GM12878 (cell line): ENCODE measurements around the gene B3GALT6. TPM values are rescaled to one million over a fixed set of nuclear protein-coding genes. Genes with fewer than 3 reads are reported as not detected.

Experiments
- CEBPB ChIP-seq, 2 experiments: fragments of 150-350 bp in 1 of 2; IDR thresholded peaks; 2 replicates each; pipeline ENCODE4 v1.6.1; 2012 to 2014; ENCODE audit warnings: low read depth in 2 of 2, low read length in 2 of 2, borderline replicate concordance in 1 of 2, inconsistent platforms in 1 of 2
- CHD2 ChIP-seq: IDR thresholded peaks from 2 replicates; pipeline ENCODE4 v1.6.1; 2011; ENCODE audit warnings: low read depth, low read length, improper control_type of control experiment, borderline replicate concordance
- JUND ChIP-seq: IDR thresholded peaks from 2 replicates; pipeline ENCODE4 v1.6.1; 2012; ENCODE audit warnings: low read depth, mild to moderate bottlenecking, low read length, improper control_type of control experiment, moderate library complexity
- NBN ChIP-seq: fragments of 450-650 bp; IDR thresholded peaks from 2 replicates; pipeline ENCODE4 v1.6.1; 2016
- polyA plus RNA-seq, 11 experiments: library from polyadenylated mRNA; depleted of rRNA in 4 of 11; unstranded in 6 of 11; stranded (reverse) in 5 of 11; fragments of >200 nt; fragmentation: Nextera tagmentation in 4 of 11; fragmentation: Illumina TruSeq in 1 of 11; extraction: Ambion mirVana in 4 of 11; extraction: Trizol in 1 of 11; gene quantifications; 1 replicate in 1 of 11; 2 replicates in 10 of 11; pipeline versions ENCODE4 v1.2.1 to v1.2.3, GENCODE V29; 2011 to 2016; ENCODE audit warnings: inconsistent platforms in 2 of 11, missing spikeins in 2 of 11, low read depth in 1 of 11
- total RNA-seq, 4 experiments: library from RNA; depleted of rRNA in 3 of 4; stranded (reverse); fragments of >200 nt in 3 of 4; fragmentation: Illumina TruSeq in 1 of 4; extraction: Trizol in 1 of 4; gene quantifications; 2 replicates each; pipeline versions ENCODE4 v1.2.1 to v1.2.3, GENCODE V29; 2013 to 2021
- TF ChIP-seq, protein P1 (sequence below): fragments of 450-650 bp; IDR thresholded peaks from 2 replicates; pipeline ENCODE4 v1.6.1; 2017; ENCODE audit warnings: mild to moderate bottlenecking, moderate library complexity
- TF ChIP-seq, protein P2 (sequence below): fragments of 450-650 bp; IDR thresholded peaks from 2 replicates; pipeline ENCODE4 v1.6.1; 2018; ENCODE audit warnings: borderline replicate concordance, mild to moderate bottlenecking; ENCODE audit not compliant: partially characterized antibody

B3GALT6 gene
- total and polyA plus RNA-seq, 10 of the 15 experiments (the other 5 are each of a cell fraction or from before 2014, with no cell fraction given), result 0.53 to 20.8 (median 4.5) TPM

DNA sequence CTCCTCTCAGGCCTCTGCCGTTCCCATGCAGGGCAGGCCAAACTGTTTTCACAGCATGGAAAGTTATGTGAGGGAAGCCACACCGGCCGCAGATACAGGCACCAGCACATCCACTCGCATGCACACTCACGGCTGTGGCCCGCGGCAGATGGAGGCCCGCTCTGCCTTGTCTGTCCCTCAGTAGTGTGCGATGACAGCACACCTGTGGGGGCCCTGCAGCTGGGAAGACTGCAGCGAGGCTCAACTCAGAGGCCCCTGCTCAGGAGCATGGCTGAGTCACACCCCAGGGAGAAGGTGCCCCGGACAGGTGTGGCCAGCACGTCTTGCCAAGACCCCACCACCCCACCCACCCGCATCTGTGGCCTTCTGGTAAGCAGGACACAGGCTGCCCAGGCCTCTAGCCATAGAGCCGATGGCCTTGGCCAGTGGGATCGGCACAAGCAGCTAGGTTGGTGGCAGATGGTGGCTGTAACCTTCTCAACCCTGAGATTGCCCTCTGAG is 42.9 kb downstream of the B3GALT6 start (continued):
- TF ChIP-seq, protein P1, sequence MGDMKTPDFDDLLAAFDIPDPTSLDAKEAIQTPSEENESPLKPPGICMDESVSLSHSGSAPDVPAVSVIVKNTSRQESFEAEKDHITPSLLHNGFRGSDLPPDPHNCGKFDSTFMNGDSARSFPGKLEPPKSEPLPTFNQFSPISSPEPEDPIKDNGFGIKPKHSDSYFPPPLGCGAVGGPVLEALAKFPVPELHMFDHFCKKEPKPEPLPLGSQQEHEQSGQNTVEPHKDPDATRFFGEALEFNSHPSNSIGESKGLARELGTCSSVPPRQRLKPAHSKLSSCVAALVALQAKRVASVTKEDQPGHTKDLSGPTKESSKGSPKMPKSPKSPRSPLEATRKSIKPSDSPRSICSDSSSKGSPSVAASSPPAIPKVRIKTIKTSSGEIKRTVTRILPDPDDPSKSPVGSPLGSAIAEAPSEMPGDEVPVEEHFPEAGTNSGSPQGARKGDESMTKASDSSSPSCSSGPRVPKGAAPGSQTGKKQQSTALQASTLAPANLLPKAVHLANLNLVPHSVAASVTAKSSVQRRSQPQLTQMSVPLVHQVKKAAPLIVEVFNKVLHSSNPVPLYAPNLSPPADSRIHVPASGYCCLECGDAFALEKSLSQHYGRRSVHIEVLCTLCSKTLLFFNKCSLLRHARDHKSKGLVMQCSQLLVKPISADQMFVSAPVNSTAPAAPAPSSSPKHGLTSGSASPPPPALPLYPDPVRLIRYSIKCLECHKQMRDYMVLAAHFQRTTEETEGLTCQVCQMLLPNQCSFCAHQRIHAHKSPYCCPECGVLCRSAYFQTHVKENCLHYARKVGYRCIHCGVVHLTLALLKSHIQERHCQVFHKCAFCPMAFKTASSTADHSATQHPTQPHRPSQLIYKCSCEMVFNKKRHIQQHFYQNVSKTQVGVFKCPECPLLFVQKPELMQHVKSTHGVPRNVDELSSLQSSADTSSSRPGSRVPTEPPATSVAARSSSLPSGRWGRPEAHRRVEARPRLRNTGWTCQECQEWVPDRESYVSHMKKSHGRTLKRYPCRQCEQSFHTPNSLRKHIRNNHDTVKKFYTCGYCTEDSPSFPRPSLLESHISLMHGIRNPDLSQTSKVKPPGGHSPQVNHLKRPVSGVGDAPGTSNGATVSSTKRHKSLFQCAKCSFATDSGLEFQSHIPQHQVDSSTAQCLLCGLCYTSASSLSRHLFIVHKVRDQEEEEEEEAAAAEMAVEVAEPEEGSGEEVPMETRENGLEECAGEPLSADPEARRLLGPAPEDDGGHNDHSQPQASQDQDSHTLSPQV, result no peak
- TF ChIP-seq CHD2 (no peak), JUND (no peak), NBN (no peak), CEBPB (IDR thresholded peaks at IDR 0.05; ENCODE audit: borderline replicate concordance in 1 of 2, low read depth in 2 of 2, low read length in 2 of 2) (no peak)
- TF ChIP-seq, protein P2, sequence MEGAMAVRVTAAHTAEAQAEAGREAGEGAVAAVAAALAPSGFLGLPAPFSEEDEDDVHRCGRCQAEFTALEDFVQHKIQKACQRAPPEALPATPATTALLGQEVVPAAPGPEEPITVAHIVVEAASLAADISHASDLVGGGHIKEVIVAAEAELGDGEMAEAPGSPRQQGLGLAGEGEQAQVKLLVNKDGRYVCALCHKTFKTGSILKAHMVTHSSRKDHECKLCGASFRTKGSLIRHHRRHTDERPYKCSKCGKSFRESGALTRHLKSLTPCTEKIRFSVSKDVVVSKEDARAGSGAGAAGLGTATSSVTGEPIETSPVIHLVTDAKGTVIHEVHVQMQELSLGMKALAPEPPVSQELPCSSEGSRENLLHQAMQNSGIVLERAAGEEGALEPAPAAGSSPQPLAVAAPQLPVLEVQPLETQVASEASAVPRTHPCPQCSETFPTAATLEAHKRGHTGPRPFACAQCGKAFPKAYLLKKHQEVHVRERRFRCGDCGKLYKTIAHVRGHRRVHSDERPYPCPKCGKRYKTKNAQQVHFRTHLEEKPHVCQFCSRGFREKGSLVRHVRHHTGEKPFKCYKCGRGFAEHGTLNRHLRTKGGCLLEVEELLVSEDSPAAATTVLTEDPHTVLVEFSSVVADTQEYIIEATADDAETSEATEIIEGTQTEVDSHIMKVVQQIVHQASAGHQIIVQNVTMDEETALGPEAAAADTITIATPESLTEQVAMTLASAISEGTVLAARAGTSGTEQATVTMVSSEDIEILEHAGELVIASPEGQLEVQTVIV, result no peak
